GM18867 (cell line): ENCODE measurements around the gene OTUD3.
A peak's percentile ranks its signal among the peaks of the same experiment; 100 is the strongest.
"Not testable (repeated sequence)": the region's sequence is repeated elsewhere in the genome, so short reads cannot be mapped to it uniquely, and the experiment has no call there.

Experiments
- ATAC-seq: cut with Tn5 transposase; IDR thresholded peaks from one replicate; pipeline ENCODE4 v1.9.1; 2021; ENCODE audit warnings: mild to moderate bottlenecking, moderate library complexity; ENCODE audit not compliant: unreplicated experiment

The OTUD3 gene, protein sequence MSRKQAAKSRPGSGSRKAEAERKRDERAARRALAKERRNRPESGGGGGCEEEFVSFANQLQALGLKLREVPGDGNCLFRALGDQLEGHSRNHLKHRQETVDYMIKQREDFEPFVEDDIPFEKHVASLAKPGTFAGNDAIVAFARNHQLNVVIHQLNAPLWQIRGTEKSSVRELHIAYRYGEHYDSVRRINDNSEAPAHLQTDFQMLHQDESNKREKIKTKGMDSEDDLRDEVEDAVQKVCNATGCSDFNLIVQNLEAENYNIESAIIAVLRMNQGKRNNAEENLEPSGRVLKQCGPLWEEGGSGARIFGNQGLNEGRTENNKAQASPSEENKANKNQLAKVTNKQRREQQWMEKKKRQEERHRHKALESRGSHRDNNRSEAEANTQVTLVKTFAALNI

DNA sequence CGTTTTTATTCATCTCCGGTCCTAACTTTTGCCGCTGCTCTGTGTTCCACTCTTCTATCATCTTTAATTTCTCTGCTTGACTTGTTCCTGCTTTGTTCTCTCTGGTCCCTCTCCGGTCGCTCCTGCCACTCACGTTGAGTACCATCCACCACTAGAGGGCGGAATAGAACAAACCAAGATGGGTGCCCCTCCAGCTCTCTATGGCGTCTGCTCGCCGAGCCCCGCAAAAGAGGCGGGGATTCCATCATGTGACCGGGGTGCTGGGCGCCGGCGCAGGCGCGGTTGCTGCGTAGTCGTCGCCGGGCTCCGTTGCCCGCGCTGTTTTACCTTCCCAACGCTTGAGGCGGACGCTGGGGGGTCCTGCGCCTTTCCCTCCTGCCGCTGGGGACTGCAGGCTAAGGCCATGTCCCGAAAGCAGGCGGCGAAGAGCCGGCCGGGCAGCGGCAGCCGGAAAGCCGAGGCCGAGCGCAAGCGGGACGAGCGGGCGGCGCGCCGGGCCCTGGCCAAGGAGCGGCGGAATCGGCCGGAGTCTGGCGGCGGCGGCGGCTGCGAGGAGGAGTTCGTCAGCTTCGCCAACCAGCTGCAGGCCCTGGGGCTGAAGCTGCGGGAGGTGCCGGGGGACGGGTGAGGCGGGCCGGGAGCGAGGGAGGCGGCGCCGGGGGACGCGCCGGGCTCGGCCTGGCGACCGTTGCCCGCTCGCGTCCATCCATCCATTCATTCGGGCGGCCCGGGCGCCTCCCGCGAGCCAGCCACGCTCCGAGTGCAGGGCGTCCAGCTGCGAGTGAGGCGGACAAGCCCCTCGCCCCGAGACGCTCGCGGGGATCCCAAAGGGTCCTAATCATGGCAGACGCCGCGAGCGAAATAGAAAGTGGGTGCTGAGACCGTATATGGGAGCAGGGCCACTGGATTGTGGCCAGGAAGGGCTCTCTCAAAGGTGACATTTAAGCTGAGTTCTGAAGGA, at the start of gene OTUD3:
Gene OTUD3, plus strand, starts transcription at position 285 of the 961 bp plus-strand sequence. Its CDS starts 119 bp downstream, at position 404.
- ATAC-seq: peak; percentile 87

DNA sequence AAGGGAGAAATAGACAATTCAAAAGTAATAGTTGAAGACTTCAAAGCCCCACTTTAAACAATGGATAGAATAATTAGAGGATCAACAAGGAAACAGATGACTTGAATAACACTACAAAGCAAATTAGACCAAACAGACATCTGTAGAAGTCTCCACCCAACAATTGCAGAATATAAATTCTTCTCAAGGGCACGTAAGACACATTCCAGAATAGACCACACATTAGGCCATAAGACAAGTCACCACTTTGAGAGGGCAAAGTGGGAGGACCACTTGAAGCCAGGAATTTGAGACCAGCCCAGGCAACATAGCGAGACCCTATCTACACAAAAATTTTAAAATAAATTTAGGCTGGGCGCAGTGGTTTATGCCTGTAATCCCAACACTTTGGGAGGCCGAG, 46.6 kb upstream of the OTUD3 start:
- no peak for ATAC-seq

DNA sequence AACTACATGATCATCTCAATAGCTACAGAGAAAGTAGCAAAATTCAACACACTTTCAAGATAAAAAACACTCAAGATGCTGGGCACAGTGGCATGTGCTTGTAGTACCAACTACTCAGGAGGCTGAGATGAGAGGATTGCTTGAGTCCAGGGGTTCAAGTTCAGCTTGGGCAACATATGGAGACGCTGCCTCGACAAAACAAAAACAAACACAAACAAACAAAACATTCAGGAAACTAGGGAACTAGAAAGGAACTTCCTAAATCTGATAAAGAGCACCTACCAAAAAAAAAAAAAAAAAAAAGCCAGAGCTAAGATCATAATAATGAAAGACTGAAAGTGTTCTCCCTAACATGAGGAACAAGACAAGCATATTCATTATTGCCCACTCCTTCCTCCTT, 44.3 kb upstream of the OTUD3 start:
- no peak for ATAC-seq

DNA sequence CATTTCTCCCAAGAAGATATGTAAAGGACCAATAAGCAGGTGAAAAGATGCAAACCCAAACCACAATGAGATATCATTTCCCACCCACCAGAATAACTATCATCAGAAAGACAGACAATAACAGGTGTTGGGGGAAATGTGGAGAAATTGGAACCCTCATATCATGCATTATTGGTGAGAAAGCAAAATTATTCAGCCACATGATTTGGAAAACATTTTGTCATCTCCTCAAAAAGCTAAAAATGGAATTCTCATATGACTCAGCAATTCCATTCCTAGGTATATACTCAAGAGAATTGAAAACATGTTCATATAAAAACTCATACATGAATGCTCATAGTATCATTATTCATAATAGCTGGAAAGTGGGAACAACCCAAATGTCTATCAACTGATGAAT, 42.0 kb upstream of the OTUD3 start:
- no peak for ATAC-seq

DNA sequence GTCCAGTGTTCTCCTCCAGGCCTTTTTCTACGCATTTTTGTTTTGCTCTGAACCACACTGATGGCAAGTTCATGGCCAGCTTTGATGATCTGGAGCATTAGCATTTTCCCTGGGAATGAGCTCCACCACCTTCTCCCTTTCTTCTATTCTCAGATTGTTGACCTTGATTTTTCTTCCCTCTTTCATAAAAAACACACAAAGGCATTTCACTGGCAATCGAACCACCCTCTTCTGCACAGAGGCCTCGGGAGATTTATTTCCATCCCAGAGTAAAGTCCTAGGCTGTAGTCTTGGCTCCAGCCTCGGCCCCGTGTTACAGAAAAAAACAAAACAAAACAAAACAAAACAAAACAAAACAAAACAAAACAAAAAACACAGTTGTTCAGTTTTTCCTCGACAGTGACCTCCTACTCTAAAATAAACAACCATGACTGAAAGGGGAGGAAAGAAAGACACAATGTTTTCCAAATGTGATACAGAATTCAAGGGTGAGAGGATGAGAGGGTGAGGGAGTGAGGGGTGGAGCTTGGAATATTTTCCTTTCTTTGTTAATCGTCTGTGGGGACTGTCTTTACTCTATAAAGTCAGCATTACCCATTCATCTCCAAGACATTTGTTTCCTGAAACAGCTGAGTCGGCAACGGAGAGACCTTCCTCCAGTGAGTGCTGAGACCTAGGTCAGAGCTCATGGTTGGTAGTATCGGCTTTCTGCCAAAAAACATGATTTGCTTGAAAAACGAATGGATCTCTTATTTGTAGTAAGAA, 37.3 kb upstream of the OTUD3 start:
- no peak for ATAC-seq

DNA sequence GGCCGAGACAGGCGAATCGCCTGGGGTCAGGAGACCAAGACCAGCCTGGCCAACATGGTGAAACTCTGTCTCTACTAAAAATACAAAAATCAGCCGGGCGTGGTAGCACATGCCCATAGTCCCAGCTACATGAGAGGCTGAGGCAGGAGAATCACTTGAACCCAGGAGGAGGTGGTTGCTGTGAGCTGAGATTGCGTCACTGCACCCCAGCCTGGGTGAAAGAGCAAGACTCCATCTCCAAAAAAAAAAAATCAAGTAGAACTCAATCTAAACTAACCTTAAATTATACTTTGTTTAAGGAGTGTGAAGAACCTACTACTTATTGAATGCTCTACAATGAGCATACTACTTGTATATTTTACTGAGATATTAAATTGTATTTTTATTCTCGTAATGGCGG, 36.6 kb upstream of the OTUD3 start:
- ATAC-seq: no peak

DNA sequence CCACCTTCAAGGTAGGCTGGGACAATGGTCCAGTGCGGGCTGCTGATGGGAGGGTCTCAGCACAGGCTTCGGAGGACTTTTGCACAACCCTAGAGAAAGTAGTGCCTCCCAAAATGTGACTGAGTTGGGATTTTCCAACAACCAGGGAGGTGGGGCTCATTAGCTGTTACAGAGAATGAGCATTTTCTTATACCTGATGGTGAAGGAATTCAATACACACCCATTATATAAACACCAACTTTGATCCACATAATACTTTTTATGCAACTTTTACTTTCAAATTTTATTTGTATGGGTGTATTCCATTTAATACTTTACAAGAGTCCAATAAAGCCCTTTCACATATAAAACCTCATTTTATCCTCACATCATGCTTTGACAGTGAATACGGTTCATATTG, 35.9 kb upstream of the OTUD3 start:
- no peak for ATAC-seq

DNA sequence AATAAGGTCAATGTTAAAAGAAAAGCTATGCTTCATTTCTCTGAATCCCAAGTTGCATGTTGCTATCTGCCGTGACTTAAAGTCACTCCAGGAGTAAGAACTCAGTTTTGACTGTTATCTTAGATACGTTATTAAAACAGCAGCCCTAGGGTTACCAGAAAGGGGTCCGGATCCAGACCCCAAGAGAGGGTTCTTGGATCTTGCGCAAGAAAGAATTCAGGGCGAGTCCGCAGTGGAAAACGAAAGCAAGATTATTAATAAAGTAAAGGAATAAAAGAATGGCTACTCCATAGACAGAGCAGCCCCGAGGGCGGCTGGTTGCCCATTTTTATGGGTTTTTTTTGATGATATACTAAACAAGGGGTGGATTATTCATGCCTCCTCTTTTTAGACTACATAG, 34.9 kb upstream of the OTUD3 start:
- ATAC-seq: not testable (repeated sequence)

DNA sequence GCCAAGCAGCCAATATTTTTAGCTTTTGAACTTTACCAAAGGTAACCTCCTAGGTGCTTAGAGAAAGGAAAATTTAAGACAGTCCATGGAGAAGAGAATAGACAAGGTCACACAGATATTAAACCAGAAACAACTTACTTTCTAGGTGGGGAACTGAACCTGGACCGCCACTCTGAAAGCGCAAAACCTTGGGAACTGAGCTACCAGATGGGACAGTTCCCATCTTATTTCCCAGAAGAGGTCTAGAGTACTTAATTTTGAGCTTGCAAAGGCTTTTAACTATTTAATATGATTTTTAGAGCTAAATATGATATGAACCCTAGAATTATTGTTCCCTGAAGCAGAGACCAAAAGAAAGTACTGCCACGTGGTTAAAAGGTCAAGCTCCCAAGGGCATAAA, 32.9 kb upstream of the OTUD3 start:
- ATAC-seq: not testable (repeated sequence)

DNA sequence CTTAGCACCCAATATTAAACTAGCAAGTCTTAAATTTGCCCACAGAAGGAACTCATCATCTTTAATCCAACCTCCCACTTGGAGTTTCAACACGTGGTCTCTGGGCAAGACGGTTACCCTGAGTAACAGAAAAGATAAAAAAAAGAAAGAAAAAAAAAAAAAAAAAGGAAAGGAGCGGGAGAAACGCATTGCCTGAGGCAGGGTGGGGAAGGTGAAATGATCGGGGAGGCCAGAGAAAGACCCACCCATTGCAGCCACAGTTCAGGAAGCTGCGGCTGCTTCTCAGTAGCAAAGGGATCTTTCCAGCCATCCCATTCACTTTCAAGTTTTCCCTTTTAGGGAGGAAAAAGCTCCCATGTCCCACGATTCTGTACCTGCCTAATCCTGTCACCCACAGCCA, 32.0 kb upstream of the OTUD3 start:
- ATAC-seq: no peak

DNA sequence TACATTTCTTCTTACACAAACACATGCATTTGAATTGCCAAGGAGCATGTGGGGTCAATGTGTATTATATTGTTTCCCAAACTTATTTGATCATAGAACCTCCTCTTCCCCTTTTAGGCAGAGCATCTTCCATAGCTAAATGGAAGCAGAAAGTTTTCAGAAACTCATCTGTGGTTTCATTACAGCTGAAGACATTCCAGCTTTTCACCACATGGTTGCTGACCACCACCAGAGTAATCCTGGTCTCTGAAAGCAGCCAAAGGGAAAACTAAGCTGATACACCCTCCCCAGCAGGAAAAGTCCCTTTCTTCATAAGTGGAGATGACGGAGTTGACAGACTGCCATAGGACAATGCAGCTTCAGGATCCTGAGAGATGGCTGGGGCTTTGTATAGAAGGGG, 30.2 kb upstream of the OTUD3 start:
- ATAC-seq: no peak

DNA sequence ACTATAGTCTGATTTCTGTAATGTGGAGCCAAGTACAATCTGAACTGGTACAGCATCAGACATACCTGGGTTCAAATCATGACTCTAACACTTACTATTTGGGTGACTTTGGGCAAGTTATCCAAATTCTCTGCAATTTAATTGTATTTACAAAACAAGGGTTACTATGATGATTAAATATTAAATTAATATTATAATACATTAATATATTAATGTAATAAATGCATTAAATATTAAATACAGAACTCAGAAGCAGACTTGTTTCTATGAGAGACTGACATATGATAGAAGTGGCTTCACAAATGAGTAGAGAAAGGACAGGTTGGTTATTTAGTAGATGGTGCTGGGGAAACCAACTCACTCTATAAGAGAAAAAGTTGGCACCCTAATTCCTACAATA, 27.3 kb upstream of the OTUD3 start:
- no peak for ATAC-seq

DNA sequence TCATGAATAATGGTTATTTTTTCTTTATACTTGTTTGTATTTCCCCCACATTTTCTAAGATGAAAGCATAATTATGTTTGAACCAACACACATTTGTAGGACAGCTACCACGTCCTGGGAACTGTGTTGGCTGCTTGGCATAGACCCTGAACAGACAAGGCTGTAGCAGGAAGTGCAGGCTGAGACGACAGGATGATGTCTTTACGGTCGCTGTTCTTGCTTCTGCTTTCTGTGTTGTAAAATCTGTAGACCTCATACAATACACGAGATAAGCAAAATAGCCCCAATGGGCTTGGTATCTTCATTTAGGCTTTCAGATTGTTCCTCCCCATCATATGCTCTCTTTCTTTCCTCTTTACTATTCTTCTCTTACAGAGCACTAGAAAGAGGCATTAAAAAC, 23.3 kb upstream of the OTUD3 start:
- ATAC-seq: no peak

DNA sequence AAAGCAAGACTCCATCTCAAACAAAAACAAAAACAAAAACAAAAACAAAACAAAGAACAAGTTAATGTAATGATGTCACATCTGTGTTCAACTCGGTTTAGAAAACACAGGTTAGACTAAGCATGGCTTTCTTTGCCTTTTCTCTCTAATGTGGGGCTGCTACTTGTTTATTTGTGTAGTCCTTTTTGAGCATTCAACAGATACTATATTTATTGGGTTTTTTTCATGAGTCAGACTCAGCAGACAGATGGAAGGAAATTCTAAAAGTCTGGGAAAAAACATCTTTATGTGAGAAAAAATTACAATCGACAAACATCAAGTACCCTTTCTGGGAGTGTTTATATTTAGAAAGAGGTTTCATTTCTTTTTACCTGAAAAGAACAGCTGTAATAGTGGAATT, 22.3 kb upstream of the OTUD3 start:
- no peak for ATAC-seq

DNA sequence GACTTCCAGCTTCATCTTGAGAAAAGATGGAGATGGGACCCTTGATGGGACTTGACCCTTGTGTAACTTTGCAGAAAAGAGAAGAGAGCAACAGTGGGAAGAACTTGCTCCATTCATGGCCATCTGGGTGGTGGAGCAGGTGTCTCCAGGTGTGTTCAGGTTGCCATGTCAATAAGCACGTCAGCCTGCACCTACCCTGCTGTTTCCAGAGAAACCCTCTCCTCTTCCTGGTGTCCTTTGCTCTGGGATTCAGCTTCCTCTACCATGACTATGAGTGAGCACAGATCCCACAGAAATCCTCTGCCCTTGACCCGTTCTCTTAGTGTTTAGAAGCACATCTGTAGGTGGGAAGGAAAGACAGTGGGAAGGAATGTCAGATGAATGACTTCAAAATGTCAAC, 21.8 kb upstream of the OTUD3 start:
- no peak for ATAC-seq

DNA sequence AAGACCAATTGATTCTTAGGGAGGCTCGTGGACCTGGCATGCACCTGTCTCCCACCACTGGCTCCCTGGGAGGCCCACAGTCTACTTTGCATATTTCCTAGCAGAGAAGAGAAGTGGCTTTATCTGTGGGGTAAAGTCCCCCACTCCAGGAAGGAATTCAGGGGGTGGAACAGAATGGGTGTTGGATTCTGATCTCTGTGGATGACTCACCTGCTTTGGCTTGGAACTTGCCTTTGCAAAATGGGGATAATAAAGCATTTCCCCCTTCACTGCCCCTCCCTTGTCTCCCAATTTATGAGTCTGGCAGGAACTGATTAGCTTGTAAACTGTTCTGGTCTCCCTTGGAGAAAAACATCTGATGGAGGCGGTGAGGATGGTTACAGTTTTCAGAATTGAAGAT, 21.2 kb upstream of the OTUD3 start:
- ATAC-seq: no peak

DNA sequence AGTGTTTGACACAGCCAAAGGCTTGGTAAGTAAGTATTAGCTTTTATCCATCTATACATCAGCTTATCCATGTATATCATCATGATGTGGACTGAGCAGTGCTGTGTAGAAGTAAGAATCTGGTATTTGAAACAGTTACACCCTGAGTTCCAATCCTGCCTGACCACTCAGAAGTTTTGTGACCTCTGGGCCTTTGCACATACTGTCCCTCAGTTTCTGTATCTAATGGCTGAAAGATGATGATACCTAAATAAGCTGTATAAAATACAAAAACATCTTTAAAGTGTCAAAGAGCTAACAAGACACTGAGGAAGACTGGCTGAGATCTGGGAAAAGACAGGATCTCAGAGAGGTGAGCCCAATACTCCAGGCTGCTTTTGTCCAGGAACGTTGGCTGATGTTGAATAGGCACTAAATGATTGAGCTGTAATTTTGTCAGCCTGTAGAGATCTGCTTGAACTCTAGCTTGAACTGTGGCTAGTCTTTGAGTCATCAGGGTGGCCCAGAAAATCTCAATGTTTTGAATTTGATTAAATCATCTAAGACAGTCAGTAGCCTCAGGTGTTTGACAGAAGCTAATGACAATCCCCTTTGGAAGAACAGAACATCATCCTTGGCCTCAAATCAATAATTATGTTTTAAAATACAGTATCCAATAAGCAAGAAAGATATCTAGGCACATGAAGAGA, 20.2 kb upstream of the OTUD3 start:
- no peak for ATAC-seq

DNA sequence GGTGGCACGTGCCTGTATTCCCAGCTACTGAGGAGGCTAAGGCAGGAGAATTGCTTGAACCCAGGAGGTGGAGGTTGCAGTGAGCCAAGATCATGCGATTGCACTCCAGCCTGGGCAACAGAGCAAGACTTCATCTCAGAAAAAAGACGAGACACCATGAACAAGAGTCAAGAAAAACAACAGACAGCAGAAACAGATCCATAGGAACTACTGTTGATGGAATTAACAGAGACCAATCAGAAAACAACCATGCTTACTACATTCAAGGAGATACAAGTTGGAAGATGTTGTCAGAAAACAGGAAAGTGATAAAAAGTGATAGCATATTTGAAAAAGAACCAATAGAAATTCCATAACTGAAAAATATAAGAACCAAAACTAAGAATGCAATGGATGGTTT, 19.3 kb upstream of the OTUD3 start:
- no peak for ATAC-seq

DNA sequence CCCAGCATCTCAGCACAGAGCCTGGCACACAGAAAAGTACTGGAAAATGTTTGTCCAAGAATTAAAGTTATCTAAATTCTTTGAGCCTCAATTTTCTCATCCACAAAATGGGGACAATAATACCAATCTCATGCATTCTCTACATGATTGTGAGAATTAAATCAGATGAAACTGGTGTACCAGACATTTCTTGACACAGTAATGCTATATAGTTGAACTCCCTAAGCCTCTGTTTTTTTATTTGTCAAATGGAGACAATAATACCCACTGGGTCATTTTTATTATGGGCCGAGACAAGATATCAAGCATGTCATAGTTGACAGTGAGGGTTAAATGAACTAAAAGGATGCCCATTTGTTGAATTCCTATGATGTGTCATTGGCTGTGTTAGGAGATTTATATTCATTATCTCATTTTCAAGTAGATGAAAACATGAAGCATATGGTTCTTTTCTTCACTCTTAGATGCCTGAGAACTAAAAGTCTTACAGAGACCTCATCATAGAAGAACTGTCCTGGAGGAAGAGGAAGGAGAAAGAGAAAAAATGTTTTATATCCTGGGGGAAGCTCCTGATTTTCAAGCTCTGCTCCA, 17.5 kb upstream of the OTUD3 start:
- no peak for ATAC-seq

DNA sequence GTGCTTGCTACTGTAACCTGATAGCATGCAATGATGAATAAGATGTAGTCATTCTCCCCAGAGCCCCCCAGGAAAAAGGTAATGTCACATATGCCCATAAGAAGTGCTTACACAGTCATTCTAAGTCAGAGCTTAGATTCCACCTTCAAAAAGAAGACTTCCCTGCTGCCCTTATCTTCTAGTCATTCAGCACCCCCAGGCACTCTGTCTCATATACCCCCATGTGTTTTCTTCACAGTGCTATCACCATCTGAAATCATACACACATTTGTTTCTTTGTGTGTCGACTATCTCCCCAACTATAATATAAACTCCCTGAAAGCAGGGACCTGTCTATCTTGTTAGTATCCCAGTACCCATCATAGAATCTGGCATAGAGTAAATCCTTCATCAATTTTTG, 16.2 kb upstream of the OTUD3 start:
- no peak for ATAC-seq
